ENCODE results near the gene ZNF469.

Gene ZNF469

GRCh38 chr16:88430185-88430523 is 47.4 kb downstream of the ZNF469 start:
- no peak for TF ChIP-seq CTCF (IDR thresholded peaks at IDR 0.05; ENCODE audit: low read depth, low read length)
- no peak for DNase-seq (ENCODE audit: extremely low read depth, low read depth)

GRCh38 chr16:88430524-88431446 is 48.0 kb downstream of the ZNF469 start:
- no peak for TF ChIP-seq CTCF (IDR thresholded peaks at IDR 0.05; ENCODE audit: low read depth, low read length)
- no peak for DNase-seq (ENCODE audit: extremely low read depth, low read depth)

GRCh38 chr16:88431651-88432050 is 48.9 kb downstream of the ZNF469 start:
- TF ChIP-seq CTCF (IDR thresholded peaks at IDR 0.05; ENCODE audit: low read depth, low read length): no peak
- DNase-seq (ENCODE audit: extremely low read depth, low read depth): no peak

GRCh38 chr16:88432174-88432573 is 49.4 kb downstream of the ZNF469 start:
- TF ChIP-seq CTCF (IDR thresholded peaks at IDR 0.05; ENCODE audit: low read depth, low read length): no peak

More at GRCh38 chr16:88432174-88432573, 49.4 kb downstream of the ZNF469 start:
- DNase-seq (ENCODE audit: extremely low read depth, low read depth): no peak
